Limb (tissue), 2 donors: ENCODE data around the gene B9D1.
"Not testable (repeated sequence)": the region's sequence is repeated elsewhere in the genome, so short reads cannot be mapped to it uniquely, and the experiment has no call there.

Source experiments
- DNase-seq, 2 donors: peaks; one replicate each; pipeline ENCODE4 v3.0.0-alpha.2; 2016; ENCODE audit errors: extremely low spot score in 2 of 2

B9D1 gene

GRCh38 chr17:19359151-19359550 is 3.4 kb downstream of the B9D1 start:
- DNase-seq, result no peak

- DNase-seq, result no peak
Observed at GRCh38 chr17:19357761-19358160, 4.8 kb downstream of the B9D1 start.

- DNase-seq, result no peak
Observed at GRCh38 chr17:19357351-19357750, 5.2 kb downstream of the B9D1 start.

- DNase-seq, result no peak
Observed at GRCh38 chr17:19354748-19355147, 7.8 kb downstream of the B9D1 start.

- DNase-seq, result not testable (repeated sequence)
Observed at GRCh38 chr17:19353401-19353800, 9.1 kb downstream of the B9D1 start.

GRCh38 chr17:19348806-19349205 is 13.7 kb downstream of the B9D1 start:
- DNase-seq, result no peak

- peak in 1 of 2 donors; percentile 17 for DNase-seq
Observed at GRCh38 chr17:19348081-19348650, 14.4 kb downstream of the B9D1 start.

- DNase-seq, result peak in 1 of 2 donors; percentile 25
Observed at GRCh38 chr17:19347323-19348080, 15.0 kb downstream of the B9D1 start.

- DNase-seq, result peak; percentile 26 to 36
Observed at GRCh38 chr17:19346351-19347255, 15.9 kb downstream of the B9D1 start.

GRCh38 chr17:19345486-19346350 is 16.8 kb downstream of the B9D1 start:
- peak in 1 of 2 donors; percentile 18 for DNase-seq

GRCh38 chr17:19345067-19345460 is 17.5 kb downstream of the B9D1 start:
- peak in 1 of 2 donors; percentile 24 for DNase-seq

- DNase-seq, result peak in 1 of 2 donors; percentile 42
Observed at GRCh38 chr17:19344311-19345066, 18.0 kb downstream of the B9D1 start.

- peak in 1 of 2 donors; percentile 34 for DNase-seq
Observed at GRCh38 chr17:19343671-19344151, 18.8 kb downstream of the B9D1 start.

GRCh38 chr17:19343256-19343630 is 19.3 kb downstream of the B9D1 start:
- peak in 1 of 2 donors; percentile 29 for DNase-seq

- DNase-seq, result peak in 1 of 2 donors; percentile 37
Observed at GRCh38 chr17:19342611-19343255, 19.8 kb downstream of the B9D1 start.

GRCh38 chr17:19341641-19342610 is 20.6 kb downstream of the B9D1 start:
- peak in 1 of 2 donors; percentile 41 for DNase-seq

- DNase-seq, result peak in 1 of 2 donors; percentile 38
Observed at GRCh38 chr17:19341211-19341631, 21.3 kb downstream of the B9D1 start.

- DNase-seq, result no peak
Observed at GRCh38 chr17:19339341-19339815, 23.1 kb downstream of the B9D1 start.
